Panc1 (cell line): ENCODE results near the gene AMIGO1.

Source experiments
- POLR2AphosphoS5 ChIP-seq: IDR thresholded peaks from 2 replicates; pipeline ENCODE4 v1.6.1; 2012; ENCODE audit warnings: mild to moderate bottlenecking, low read depth, low read length, moderate library complexity
- TF ChIP-seq, protein P1 (sequence below): fragments of 450-650 bp; IDR thresholded peaks from 2 replicates; pipeline ENCODE4 v1.5.1; 2017; ENCODE audit warnings: mild to moderate bottlenecking
- TF ChIP-seq, protein P2 (sequence below), 2 experiments: IDR thresholded peaks; 2 replicates each; pipeline ENCODE4 v1.6.1; 2011 to 2012; ENCODE audit warnings: low read depth in 2 of 2, control low read depth in 1 of 2, low read length in 1 of 2, mild to moderate bottlenecking in 1 of 2, moderate library complexity in 1 of 2; ENCODE audit not compliant: insufficient read depth in 1 of 2

DNA sequence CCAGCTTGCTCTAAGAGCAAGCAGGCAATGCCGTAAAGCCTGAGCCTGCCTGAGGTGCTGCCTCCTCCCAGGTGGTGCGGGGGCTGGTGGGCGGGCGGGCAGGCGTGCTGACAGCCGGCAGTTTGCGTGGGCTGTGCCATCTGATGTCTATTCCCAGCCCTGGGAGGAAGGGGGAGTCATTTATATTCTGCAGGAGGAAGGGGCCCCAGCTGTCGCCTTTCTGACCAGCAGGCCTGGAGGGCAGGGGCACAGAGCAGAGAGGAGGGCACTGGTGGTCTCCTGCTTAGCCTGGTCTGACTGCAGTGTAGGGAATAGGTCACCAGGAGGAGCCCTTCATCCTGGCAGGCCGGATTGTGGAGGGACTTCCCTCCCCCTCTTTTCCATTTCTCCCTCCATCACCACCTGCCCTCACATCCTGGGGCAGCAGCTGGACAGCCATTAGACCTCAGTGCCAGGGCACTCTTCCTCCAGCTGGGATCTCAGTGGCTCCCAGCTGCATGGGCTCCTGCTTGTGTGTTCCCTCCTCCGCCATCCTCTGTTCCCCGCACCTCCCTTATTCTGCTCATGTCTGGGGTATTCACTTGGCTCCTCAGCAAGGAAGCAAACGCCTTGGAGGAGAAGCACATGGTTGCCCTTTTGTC lies 11.2 kb downstream of the AMIGO1 start:
- TF ChIP-seq, protein P1, sequence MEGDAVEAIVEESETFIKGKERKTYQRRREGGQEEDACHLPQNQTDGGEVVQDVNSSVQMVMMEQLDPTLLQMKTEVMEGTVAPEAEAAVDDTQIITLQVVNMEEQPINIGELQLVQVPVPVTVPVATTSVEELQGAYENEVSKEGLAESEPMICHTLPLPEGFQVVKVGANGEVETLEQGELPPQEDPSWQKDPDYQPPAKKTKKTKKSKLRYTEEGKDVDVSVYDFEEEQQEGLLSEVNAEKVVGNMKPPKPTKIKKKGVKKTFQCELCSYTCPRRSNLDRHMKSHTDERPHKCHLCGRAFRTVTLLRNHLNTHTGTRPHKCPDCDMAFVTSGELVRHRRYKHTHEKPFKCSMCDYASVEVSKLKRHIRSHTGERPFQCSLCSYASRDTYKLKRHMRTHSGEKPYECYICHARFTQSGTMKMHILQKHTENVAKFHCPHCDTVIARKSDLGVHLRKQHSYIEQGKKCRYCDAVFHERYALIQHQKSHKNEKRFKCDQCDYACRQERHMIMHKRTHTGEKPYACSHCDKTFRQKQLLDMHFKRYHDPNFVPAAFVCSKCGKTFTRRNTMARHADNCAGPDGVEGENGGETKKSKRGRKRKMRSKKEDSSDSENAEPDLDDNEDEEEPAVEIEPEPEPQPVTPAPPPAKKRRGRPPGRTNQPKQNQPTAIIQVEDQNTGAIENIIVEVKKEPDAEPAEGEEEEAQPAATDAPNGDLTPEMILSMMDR = peak; percentile 75
- TF ChIP-seq, protein P2, sequence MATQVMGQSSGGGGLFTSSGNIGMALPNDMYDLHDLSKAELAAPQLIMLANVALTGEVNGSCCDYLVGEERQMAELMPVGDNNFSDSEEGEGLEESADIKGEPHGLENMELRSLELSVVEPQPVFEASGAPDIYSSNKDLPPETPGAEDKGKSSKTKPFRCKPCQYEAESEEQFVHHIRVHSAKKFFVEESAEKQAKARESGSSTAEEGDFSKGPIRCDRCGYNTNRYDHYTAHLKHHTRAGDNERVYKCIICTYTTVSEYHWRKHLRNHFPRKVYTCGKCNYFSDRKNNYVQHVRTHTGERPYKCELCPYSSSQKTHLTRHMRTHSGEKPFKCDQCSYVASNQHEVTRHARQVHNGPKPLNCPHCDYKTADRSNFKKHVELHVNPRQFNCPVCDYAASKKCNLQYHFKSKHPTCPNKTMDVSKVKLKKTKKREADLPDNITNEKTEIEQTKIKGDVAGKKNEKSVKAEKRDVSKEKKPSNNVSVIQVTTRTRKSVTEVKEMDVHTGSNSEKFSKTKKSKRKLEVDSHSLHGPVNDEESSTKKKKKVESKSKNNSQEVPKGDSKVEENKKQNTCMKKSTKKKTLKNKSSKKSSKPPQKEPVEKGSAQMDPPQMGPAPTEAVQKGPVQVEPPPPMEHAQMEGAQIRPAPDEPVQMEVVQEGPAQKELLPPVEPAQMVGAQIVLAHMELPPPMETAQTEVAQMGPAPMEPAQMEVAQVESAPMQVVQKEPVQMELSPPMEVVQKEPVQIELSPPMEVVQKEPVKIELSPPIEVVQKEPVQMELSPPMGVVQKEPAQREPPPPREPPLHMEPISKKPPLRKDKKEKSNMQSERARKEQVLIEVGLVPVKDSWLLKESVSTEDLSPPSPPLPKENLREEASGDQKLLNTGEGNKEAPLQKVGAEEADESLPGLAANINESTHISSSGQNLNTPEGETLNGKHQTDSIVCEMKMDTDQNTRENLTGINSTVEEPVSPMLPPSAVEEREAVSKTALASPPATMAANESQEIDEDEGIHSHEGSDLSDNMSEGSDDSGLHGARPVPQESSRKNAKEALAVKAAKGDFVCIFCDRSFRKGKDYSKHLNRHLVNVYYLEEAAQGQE (IDR thresholded peaks at IDR 0.05; ENCODE audit: insufficient read depth in 1 of 2, low read depth in 2 of 2, low read length in 1 of 2) = no peak
- TF ChIP-seq POLR2AphosphoS5 = no peak
